K562 (cell line): ENCODE data around the gene MARK3. TPM values are rescaled to one million over a fixed set of nuclear protein-coding genes. Genes with fewer than 3 reads are reported as not detected.

Source experiments
- HEY1 ChIP-seq: fragments of 250-450 bp; sonication (Bioruptor Pico); IDR thresholded peaks from 2 replicates; pipeline ENCODE4 v1.5.0; 2020; ENCODE audit warnings: mild to moderate bottlenecking, moderate library complexity, borderline replicate concordance
- JUNB ChIP-seq: fragments of 450-650 bp; formaldehyde crosslinking; conservative IDR thresholded peaks from 2 replicates; pipeline ENCODE4 v1.4.0; 2020; ENCODE audit warnings: mild to moderate bottlenecking
- MECOM ChIP-seq: fragments of 250-450 bp; sonication (Bioruptor Pico); IDR thresholded peaks from 2 replicates; pipeline ENCODE4 v1.8.0; 2022; ENCODE audit warnings: inconsistent platforms
- SMARCA4 ChIP-seq: fragments of 450-650 bp; IDR thresholded peaks from 2 replicates; pipeline ENCODE4 v1.6.1; 2016
- SMARCE1 ChIP-seq: fragments of 450-650 bp; IDR thresholded peaks from 2 replicates; pipeline ENCODE4 v1.7.1; 2016; ENCODE audit warnings: mild to moderate bottlenecking
- ZNF175 ChIP-seq: fragments of 200-800 bp; sonication (Bioruptor generic); IDR thresholded peaks from 2 replicates; pipeline ENCODE4 v1.6.1; 2016; ENCODE audit warnings: low read depth, mild to moderate bottlenecking, missing genetic modification characterization, missing compliant biosample characterization
- polyA plus RNA-seq, 8 experiments: library from polyadenylated mRNA; depleted of rRNA in 4 of 8; stranded (reverse) in 5 of 8; unstranded in 3 of 8; fragments of >200 nt; fragmentation: Nextera tagmentation in 2 of 8; fragmentation: Illumina TruSeq in 1 of 8; extraction: Ambion mirVana in 2 of 8; extraction: Trizol in 1 of 8; gene quantifications; 2 replicates each; pipeline versions ENCODE4 v1.2.1 to v1.2.3, GENCODE V29; 2011 to 2014; ENCODE audit warnings: inconsistent platforms in 1 of 8, missing spikeins in 1 of 8
- total RNA-seq, 7 experiments: library from RNA; depleted of rRNA in 6 of 7; stranded (reverse); fragments of >200 nt in 6 of 7; fragmentation: Illumina TruSeq in 2 of 7; extraction: Trizol in 2 of 7; gene quantifications; 2 replicates each; pipeline versions ENCODE4 v1.2.1 to v1.2.3, GENCODE V29; 2011 to 2021; ENCODE audit warnings: low replicate concordance in 1 of 7
- TF ChIP-seq, protein P1 (sequence below), 2 experiments: fragments of 450-650 bp; formaldehyde crosslinking in 1 of 2; IDR thresholded peaks; 2 replicates each; pipeline versions ENCODE4 v1.4.0 to v1.6.1; 2014 to 2020; ENCODE audit warnings: mild to moderate bottlenecking in 2 of 2, borderline replicate concordance in 1 of 2, low read depth in 1 of 2
- TF ChIP-seq, protein P2 (sequence below): fragments of 200-800 bp; sonication (Bioruptor generic); IDR thresholded peaks from 2 replicates; pipeline ENCODE4 v1.6.1; 2017; ENCODE audit warnings: missing genetic modification characterization, missing compliant biosample characterization
- TF ChIP-seq, protein P3 (sequence below): fragments of 450-650 bp; formaldehyde crosslinking; IDR thresholded peaks from 2 replicates; pipeline ENCODE4 v1.4.0; 2022; ENCODE audit warnings: missing genetic modification characterization
- TF ChIP-seq, protein P4 (sequence below): fragments of 450-650 bp; IDR thresholded peaks from 2 replicates; pipeline ENCODE4 v1.6.1; 2016; ENCODE audit warnings: low read depth, mild to moderate bottlenecking, moderate library complexity
- TF ChIP-seq, protein P5 (sequence below): fragments of 250-450 bp; sonication (Bioruptor Pico); IDR thresholded peaks from 2 replicates; pipeline ENCODE4 v1.8.0; 2022; ENCODE audit warnings: inconsistent platforms

MARK3 gene
- total and polyA plus RNA-seq, 9 of the 15 experiments (the other 6 are each of a cell fraction or from before 2014, with no cell fraction given) = 10.1 to 68.7 (median 56.3) TPM

DNA sequence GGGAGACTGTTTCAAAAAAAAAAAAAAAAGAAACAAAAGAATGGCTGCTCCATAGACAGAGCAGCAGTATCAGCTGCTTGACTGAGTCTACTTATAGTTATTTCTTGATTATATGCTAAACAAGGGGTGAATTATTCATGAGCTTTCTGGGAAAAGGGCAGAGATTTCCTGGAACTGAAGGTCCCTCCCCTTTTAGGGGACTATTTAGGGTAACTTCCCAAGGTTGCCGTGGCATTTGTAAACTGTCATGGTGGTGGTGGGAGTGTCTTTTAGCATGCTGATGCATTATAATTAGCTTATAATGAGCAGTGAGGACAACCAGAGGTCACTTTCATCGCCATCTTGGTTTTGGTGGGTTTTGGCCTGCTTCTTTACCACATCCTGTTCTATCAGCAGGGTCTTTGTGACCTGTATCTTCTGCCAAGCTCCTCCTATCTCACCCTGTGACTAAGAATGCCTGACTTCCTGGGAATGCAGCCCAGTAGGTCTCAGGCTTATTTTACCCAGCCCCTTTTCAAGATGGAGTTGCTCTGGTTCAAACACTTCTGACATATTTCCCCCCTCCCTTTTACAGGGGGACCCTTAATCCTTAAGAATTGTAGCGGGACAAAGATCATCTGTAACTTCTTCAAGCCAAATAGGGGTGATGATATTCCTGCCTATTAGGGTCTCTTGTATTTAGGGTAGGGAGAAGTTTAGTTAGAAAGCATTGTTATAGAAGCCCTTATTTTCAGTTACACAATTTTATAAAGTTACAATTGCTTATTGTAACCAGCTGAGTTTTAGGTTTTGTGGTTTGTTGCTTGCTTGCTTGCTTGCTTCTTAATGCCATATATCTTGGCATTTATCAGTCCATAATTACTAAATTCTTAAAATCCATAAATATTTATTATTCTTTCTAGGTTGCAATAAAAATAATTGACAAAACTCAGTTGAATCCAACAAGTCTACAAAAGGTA lies 42.5 kb downstream of the MARK3 start (continued):
- TF ChIP-seq JUNB (CRISPR knock-in tag) = peak; percentile 84
- no peak; the same call in 1 of the 2 replicates for TF ChIP-seq SMARCA4
- peak; percentile 100 for TF ChIP-seq MECOM (CRISPR knock-in tag)
- TF ChIP-seq, protein P1, sequence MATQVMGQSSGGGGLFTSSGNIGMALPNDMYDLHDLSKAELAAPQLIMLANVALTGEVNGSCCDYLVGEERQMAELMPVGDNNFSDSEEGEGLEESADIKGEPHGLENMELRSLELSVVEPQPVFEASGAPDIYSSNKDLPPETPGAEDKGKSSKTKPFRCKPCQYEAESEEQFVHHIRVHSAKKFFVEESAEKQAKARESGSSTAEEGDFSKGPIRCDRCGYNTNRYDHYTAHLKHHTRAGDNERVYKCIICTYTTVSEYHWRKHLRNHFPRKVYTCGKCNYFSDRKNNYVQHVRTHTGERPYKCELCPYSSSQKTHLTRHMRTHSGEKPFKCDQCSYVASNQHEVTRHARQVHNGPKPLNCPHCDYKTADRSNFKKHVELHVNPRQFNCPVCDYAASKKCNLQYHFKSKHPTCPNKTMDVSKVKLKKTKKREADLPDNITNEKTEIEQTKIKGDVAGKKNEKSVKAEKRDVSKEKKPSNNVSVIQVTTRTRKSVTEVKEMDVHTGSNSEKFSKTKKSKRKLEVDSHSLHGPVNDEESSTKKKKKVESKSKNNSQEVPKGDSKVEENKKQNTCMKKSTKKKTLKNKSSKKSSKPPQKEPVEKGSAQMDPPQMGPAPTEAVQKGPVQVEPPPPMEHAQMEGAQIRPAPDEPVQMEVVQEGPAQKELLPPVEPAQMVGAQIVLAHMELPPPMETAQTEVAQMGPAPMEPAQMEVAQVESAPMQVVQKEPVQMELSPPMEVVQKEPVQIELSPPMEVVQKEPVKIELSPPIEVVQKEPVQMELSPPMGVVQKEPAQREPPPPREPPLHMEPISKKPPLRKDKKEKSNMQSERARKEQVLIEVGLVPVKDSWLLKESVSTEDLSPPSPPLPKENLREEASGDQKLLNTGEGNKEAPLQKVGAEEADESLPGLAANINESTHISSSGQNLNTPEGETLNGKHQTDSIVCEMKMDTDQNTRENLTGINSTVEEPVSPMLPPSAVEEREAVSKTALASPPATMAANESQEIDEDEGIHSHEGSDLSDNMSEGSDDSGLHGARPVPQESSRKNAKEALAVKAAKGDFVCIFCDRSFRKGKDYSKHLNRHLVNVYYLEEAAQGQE (IDR thresholded peaks at IDR 0.05; ENCODE audit: borderline replicate concordance) = peak; percentile 63
- TF ChIP-seq, protein P1 (CRISPR knock-in tag; IDR thresholded peaks at IDR 0.05; ENCODE audit: low read depth) = peak; percentile 92
- TF ChIP-seq, protein P2, sequence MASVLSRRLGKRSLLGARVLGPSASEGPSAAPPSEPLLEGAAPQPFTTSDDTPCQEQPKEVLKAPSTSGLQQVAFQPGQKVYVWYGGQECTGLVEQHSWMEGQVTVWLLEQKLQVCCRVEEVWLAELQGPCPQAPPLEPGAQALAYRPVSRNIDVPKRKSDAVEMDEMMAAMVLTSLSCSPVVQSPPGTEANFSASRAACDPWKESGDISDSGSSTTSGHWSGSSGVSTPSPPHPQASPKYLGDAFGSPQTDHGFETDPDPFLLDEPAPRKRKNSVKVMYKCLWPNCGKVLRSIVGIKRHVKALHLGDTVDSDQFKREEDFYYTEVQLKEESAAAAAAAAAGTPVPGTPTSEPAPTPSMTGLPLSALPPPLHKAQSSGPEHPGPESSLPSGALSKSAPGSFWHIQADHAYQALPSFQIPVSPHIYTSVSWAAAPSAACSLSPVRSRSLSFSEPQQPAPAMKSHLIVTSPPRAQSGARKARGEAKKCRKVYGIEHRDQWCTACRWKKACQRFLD (CRISPR knock-in tag) = peak; percentile 100
- peak; percentile 99 for TF ChIP-seq HEY1 (CRISPR knock-in tag)
- TF ChIP-seq ZNF175 (CRISPR knock-in tag) = peak; percentile 100
- TF ChIP-seq, protein P3, sequence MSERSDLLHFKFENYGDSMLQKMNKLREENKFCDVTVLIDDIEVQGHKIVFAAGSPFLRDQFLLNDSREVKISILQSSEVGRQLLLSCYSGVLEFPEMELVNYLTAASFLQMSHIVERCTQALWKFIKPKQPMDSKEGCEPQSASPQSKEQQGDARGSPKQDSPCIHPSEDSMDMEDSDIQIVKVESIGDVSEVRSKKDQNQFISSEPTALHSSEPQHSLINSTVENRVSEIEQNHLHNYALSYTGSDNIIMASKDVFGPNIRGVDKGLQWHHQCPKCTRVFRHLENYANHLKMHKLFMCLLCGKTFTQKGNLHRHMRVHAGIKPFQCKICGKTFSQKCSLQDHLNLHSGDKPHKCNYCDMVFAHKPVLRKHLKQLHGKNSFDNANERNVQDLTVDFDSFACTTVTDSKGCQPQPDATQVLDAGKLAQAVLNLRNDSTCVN (CRISPR knock-in tag) = peak; percentile 99
- TF ChIP-seq, protein P4, sequence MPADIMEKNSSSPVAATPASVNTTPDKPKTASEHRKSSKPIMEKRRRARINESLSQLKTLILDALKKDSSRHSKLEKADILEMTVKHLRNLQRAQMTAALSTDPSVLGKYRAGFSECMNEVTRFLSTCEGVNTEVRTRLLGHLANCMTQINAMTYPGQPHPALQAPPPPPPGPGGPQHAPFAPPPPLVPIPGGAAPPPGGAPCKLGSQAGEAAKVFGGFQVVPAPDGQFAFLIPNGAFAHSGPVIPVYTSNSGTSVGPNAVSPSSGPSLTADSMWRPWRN = no peak
- TF ChIP-seq SMARCE1 = peak; percentile 50; the same call in 1 of the 2 replicates
- TF ChIP-seq, protein P5, sequence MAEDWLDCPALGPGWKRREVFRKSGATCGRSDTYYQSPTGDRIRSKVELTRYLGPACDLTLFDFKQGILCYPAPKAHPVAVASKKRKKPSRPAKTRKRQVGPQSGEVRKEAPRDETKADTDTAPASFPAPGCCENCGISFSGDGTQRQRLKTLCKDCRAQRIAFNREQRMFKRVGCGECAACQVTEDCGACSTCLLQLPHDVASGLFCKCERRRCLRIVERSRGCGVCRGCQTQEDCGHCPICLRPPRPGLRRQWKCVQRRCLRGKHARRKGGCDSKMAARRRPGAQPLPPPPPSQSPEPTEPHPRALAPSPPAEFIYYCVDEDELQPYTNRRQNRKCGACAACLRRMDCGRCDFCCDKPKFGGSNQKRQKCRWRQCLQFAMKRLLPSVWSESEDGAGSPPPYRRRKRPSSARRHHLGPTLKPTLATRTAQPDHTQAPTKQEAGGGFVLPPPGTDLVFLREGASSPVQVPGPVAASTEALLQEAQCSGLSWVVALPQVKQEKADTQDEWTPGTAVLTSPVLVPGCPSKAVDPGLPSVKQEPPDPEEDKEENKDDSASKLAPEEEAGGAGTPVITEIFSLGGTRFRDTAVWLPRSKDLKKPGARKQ (CRISPR knock-in tag) = peak; percentile 99
